ENCODE measurements around the gene PEAK1. TPM values are rescaled to one million over a fixed set of nuclear protein-coding genes. Genes with fewer than 3 reads are reported as not detected.

Gene PEAK1
- total RNA-seq, 1 donor from 2014 or later: 58.0 TPM

DNA sequence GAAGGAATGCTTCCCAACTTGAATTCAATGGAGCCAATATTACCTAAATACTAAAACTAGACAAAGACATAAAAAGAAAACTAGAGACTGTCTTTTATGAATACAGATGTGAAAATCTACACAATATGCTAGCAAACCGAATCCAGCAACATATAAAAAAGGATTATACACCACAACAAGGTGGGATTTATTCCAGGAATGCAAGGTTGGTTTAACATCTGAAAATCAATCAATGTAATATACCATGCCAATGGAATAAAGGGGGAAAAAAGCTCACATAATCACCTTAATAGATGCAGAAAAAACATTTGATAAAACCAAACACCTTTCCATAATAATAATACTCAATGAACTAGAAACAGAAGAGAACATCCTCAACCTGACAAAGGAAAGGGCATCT is 279.7 kb downstream of the PEAK1 start:
- DNase-seq (ENCODE audit: low read depth): no peak

- DNase-seq (ENCODE audit: low read depth): no peak
Measured at GRCh38 chr15:77139312-77139711, 280.6 kb downstream of the PEAK1 start.

- no peak for DNase-seq (ENCODE audit: low read depth)
Measured at GRCh38 chr15:77138167-77138522, 281.8 kb downstream of the PEAK1 start.

- DNase-seq (ENCODE audit: low read depth): no peak
Measured at GRCh38 chr15:77135181-77135580, 284.7 kb downstream of the PEAK1 start.

DNA sequence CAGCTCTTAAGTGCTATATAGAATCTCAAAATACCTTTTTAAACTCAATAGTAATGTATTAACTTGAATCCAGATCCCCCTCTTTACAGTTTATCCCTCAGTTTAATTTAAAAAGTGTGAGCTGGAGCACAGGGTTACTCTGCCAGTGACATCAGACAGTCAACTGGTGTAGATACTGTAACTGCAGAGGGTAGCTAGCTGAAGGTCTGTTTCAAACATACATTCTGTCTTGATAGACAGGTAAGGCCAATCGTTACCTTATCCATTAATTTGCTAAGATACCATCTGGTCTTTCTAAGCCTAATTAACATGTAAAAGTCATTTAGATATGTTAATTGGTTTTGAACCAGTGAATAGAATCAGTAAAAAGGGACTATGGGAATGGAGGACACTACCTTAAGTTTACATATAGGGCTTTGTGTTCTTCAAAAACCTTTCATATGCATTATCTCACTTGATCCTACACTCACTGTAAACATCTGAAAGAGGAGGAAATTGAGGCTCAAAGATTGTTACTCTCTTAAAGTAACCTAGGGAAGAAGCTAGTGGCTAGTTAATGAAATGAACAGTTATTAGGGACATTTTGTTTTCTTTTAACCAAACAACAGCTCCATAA is 289.5 kb downstream of the PEAK1 start:
- no peak for DNase-seq (ENCODE audit: low read depth)

DNA sequence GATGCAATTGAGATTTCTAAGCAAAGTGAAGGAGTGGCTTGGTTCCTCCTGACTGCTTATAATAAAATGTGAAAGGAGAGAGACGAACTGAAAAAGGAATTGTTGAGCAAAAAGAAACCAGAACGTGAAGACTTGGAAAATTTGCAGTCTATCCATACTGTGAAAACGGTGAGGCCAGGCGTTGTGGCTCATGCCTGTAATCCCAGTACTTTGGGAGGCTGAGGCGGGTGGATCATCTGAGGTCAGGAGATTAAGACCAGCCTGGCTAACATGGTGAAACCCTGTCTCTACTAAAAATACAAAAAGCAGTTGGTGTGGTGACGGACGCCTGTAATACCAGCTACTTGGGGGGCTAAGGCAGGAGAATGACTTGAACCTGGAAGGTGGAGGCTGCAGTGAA is 292.3 kb downstream of the PEAK1 start:
- no peak for DNase-seq (ENCODE audit: low read depth)

GRCh38 chr15:77126529-77127326 is 293.2 kb downstream of the PEAK1 start:
- no peak for DNase-seq (ENCODE audit: low read depth)

GRCh38 chr15:77123854-77124253 is 296.1 kb downstream of the PEAK1 start:
- DNase-seq (ENCODE audit: low read depth): no peak

DNA sequence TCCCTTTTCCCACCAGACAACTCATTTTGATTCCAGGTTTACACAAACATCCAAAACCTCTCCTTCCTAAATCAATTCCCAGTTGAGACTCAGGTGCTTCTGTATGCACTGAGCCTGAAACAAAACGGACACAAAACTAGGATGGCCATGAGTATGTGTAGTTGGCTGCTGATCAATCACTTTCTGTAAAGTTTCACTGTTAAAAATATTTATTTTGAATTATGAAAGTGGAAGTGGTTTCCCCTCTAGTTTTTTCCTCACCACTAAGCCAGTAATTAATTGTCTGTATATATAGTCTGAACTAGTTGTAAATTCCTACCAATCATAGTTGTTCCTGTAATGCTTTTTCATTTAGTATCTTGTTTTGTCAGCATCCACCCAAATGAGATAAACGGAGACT is 297.3 kb downstream of the PEAK1 start:
- DNase-seq (ENCODE audit: low read depth): no peak

GRCh38 chr15:77121599-77121998 is 298.3 kb downstream of the PEAK1 start:
- DNase-seq (ENCODE audit: low read depth): no peak

- no peak for DNase-seq (ENCODE audit: low read depth)
Measured at GRCh38 chr15:77120576-77120975, 299.3 kb downstream of the PEAK1 start.

GRCh38 chr15:77119446-77119845 is 300.5 kb downstream of the PEAK1 start:
- peak; percentile 7 for DNase-seq (ENCODE audit: low read depth)

GRCh38 chr15:77118882-77119321 is 301.0 kb downstream of the PEAK1 start:
- peak; percentile 75 for DNase-seq (ENCODE audit: low read depth)

DNA sequence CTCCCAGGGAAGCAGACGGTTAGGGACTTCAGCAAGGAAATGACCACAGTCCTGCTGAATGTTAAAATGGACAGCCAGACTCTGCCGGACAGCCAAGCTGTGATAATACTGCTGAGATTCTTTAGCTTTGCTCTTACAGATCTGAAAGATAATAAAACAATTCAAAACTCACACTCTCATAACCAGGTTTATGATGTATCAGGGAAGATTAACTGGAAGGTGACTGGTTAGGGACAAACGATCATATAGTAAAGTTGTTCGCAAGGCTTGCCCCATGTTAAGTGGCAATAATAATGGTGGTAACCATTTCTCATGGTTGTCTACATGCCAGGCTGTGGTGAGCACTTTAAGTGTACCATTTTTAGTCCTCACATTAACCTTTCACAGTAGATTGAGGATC is 304.7 kb downstream of the PEAK1 start:
- no peak for DNase-seq (ENCODE audit: low read depth)

GRCh38 chr15:77112838-77113504 is 306.9 kb downstream of the PEAK1 start:
- no peak for DNase-seq (ENCODE audit: low read depth)

GRCh38 chr15:77111789-77112188 is 308.1 kb downstream of the PEAK1 start:
- DNase-seq (ENCODE audit: low read depth): no peak

- DNase-seq (ENCODE audit: low read depth): peak; percentile 45
Measured at GRCh38 chr15:77107531-77108355, 312.2 kb downstream of the PEAK1 start.

- no peak for DNase-seq (ENCODE audit: low read depth)
Measured at GRCh38 chr15:77107068-77107467, 312.8 kb downstream of the PEAK1 start.

- DNase-seq (ENCODE audit: low read depth): no peak
Measured at GRCh38 chr15:77104155-77104554, 315.7 kb downstream of the PEAK1 start.

DNA sequence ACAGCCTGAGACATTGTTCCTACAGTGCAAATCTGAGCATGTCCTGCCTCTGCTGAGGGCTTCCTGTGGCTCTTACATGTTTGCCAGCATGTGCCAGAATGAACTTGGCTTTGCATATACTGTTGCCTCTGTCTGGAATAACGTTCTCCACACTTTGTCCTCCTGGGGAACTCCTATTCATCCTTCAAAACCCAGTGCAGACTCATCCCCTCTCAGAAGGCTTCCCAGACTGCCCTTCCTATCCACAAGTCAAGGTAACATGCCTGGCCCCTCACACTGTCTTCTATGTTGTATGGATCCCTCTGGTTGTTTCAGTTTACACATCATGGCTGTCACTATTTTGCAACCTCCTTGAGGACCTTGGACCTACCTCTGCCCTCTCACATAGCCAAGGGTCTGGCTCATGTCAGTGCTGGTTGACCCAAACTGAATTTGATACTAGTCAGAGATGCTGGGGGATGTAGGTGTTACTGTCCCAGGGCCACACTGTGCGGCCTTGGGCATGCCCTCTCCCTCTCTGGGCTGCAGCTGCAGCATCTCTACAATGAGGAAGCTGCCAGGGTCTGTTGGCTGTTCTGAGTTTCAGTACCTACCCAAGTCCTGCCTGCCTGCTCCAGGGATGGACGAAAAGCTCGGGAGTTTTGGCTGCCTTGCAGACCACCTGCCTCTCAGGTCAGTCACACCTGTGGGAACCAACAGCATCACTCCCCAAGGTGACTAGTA is 320.0 kb downstream of the PEAK1 start:
- DNase-seq (ENCODE audit: low read depth): no peak

DNA sequence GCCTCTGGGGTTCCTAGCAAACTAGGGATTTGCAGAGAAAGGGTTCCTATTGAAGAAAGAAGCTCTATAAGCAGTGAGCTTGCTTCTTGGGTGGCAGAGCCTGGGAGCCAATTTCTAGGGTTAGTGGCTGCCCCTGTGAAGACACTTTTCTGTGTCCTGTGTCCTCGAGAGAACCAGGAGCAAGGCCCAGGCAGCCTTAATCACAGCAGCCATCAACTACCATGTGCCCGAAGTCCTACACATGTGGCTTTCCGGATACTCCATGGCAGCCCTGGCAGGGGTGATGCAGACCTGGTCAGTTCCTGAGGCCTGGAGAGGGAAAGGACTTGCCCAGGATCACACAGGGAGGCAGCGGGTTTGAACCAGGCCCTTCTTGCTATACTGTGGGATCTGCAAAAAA is 321.3 kb downstream of the PEAK1 start:
- DNase-seq (ENCODE audit: low read depth): no peak
